HK-2 (cell line): ENCODE measurements around the gene MTX1.
"Not testable (repeated sequence)": the region's sequence is repeated elsewhere in the genome, so short reads cannot be mapped to it uniquely, and the experiment has no call there.

Experiments used
- DNase-seq: peaks from one replicate; pipeline ENCODE4 v3.0.0-alpha.2; 2018; ENCODE audit not compliant: unreplicated experiment

The MTX1 gene

DNA sequence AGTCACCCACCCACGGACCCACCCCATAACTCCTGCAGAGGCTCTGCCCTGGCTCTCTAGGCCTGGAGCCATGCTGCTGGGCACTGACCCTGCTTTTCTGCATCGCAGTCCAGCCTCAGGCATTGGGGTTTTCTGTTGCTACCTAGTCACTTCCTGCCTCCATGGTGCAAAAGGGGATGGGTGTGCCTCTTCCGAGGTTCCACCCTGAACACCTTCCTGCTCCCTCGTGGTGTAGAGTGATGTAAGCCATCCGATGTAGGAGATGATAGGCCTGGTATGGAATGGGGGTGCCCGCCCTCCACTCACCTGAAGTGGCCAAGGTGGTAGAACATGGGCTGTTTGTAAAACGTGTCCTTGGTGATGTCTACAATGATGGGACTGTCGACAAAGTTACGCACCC lies 26.9 kb downstream of the MTX1 start:
- DNase-seq = not testable (repeated sequence)

DNA sequence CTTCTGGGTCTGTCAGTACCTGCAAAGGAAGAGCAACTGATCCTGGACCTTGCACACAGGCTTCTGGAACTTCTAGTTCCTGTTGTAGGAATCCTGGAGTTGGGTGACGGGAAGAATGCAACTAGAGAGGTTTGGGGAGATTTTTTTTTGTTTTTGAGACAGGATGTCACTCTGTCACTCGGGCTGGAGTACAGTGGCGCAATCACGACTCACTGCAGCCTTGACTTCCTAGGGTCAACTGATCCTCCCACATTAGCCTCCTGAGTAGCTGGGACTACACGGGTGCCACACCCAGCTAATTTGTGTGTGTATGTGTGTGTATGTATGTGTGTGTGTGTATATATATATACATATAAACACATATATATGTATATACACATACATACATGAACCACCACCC lies 28.0 kb downstream of the MTX1 start:
- DNase-seq = no peak

DNA sequence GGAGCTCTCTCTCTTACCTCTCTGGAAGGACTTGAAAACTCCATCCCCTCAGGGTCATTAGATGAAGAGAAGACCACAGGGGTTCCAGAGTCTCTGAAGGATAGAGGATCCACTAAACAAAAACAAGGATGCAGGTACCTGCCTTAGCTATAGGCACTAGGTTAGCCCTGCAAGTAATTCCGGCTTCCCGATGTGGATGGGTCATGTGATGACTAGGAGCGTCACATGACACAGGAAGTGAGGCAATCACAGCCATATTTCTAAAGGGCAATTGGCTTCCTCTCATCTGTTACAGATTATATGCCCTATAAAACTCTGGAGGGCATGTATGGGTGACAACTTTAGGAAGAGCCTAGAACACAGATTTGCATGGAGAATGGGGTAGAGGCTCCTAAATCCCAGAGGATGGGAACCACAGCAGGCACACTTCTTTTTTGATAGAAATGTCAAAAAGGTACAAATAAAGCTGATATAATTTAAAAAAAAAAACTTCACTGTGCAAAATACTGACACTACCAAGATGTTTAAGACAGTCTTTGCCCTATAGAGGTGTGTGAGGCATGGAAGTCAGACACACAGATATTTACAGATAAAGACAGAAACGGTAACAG lies 32.7 kb downstream of the MTX1 start:
- DNase-seq = peak; percentile 63

DNA sequence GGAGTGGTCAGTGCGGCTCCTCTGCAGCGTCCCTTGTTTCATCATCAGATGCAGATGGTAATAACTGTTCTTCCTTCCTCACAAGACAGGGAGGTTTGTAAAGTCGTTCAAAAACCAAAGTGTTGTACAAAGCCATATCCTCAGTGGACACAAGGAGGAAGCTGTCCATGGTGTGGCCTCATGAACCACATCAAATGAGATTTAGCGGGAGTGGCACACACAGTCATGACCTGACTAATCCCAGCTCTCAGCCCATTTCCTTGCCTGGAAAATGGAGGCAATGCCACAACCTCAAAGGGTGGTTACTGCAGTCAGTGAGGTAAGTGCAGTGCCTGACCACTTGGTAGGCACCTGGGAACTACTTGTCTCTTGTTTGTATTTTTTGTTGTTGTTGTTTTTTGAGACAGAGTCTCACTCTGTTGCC lies 33.4 kb downstream of the MTX1 start:
- no peak for DNase-seq

DNA sequence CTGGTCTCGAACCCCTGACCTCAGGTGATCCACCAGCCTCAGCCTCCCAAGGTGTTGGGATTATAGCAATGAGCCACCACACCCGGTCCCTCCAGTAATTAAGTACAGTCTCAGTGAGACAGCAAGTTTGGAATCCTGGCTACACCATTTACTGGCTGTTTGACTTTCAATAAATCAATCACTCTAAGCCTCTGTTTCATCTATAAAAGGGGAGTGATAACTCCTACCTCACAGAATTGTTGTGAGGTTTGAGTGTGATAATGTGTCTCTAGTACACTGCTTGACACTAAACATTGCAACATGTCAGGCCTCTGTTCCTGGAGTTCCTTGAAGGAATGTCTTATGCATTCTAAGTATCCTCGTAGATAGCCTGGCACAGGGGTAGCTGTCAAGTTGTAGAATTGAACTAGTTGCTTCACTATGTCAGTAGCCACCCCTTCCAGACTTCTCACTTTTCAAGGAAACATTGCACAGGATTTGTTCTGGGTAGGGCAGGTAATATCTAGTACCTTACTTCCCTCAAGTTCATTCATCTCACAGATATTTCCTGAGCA lies 34.4 kb downstream of the MTX1 start:
- DNase-seq = no peak

DNA sequence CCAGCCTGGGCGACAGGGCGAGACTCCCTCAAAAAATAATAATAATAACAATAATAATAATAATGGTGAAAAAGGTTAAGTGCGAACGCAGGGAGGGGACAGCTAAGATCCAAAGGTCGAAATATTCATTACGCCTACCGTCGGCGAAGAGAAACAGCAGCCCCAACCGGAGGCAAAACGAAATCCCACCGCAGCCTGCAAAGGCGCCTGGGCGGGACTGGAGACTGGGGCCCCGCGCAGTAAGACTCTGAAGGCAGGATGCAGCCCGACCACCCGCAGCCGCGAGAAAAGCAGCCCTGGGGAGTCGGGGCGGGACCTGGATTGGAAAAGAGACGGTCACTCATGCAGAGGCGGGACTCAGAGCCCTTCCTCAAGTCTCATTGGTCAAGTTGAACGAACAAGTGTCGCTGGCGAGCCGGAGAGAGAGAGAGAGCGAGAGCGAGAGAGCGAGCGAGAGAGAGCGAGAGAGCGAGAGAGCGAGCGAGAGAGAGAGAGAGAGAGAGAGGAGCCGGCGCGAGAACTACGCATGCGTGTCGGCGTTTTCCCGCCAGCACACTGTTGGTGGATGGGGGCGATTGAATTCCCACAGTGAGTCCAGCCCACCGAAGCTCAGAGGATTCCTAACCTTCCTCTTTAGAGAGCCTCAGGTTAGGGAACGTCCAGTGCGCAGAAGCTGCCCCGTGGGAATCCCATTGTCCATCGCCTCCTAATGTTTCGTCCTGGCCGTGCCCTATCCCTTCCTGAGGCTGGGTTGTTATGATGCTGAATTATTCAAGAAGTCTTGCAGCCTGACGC lies 36.1 kb downstream of the MTX1 start:
- DNase-seq = peak; percentile 98

DNA sequence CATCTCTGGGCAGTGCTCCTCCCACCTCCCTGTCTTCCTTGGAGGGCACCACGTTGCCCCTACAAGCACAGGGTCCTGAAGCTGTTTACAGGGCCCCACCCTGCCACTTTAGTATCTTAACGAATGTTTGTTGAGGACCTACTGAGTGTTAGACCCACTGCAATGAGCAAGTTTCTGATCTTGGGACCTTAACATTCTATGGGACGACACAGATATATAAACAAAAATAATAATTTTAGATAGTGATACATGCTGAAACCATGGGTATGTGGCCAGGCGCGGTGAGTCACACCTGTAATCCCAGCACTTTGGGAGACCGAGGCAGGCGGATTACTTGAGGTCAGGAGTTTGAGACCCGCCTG lies 36.6 kb downstream of the MTX1 start:
- no peak for DNase-seq

DNA sequence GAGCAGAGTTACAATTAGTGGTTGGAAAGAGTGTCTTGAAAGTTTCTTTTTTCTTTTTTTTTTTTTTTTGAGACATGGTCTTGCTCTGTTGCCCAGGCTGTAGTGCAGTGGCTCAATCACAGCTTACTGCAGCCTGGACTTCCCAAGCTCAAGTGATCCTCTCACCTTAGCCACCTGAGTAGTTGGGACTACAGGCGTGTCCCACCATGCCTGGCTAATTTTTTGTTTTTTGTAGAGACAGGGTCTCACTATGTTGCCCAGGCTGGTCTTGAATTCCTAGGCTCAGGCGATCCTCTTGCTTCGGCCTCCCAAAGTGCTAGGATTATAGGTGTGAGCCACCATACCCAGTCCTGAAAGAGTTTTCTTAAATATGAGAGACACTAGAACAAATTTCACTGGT lies 38.3 kb downstream of the MTX1 start:
- not testable (repeated sequence) for DNase-seq

DNA sequence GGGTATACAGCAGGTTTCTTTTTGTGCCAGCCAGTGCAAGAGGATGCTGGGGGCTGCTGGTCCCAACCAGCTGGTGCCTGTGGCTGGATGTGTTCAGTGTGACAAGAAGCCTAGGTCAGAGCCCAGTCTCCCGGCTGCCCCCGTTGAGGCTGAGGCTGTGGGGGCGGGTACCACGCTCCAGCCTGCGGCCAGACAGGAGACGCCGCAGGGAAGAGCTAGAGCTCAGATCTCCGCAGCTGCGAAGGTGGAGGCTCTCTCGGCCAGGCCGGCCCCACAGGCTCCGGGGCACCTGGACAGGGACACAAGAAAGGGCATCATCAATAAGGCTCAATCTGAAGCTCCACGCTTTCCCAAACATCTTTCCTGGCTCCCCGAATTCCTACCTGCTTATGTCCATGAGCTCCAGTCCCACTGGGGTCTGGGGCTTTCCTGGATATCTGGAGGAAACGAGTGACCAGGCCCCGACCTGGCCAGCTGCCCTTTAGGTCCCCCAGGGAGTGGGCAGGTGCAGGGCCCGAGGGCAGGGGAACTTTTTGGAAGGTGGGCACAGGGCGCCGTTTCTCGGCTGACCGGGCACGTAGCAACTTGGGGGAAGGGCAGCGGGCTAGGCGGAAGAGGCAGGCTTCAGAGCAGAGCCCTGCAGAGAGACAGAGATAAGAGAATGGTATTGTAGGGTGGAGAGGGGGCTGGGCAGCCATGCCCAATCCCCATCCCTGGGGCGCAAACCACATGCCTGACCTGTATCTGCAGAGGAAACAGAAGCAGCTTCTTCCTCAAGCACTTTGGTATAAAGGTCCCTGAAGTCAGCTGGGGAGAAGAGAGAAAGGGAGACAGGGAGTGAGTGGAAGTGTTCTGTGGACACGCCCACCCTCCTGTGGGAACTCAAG lies 39.4 kb downstream of the MTX1 start:
- no peak for DNase-seq

DNA sequence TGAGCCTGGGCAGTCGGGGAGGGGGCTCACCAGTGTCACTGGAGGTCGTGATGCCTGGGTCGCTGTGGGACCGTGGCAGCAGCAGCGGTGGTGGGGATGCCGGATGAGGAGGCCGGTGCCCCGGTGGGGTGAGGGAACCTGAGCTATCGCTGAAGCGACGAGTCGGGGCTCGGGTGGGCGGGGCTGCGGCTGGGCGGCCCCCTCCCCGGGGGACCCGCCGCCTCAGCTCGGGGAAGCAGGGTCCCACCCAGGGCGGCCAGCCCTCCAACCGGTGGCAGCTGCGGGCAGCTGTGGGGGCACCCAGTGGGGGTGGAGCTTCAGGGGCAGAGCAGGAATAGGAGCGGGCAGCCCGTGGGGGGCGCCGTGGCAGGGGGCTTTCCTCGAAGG lies 41.7 kb downstream of the MTX1 start:
- DNase-seq = no peak

DNA sequence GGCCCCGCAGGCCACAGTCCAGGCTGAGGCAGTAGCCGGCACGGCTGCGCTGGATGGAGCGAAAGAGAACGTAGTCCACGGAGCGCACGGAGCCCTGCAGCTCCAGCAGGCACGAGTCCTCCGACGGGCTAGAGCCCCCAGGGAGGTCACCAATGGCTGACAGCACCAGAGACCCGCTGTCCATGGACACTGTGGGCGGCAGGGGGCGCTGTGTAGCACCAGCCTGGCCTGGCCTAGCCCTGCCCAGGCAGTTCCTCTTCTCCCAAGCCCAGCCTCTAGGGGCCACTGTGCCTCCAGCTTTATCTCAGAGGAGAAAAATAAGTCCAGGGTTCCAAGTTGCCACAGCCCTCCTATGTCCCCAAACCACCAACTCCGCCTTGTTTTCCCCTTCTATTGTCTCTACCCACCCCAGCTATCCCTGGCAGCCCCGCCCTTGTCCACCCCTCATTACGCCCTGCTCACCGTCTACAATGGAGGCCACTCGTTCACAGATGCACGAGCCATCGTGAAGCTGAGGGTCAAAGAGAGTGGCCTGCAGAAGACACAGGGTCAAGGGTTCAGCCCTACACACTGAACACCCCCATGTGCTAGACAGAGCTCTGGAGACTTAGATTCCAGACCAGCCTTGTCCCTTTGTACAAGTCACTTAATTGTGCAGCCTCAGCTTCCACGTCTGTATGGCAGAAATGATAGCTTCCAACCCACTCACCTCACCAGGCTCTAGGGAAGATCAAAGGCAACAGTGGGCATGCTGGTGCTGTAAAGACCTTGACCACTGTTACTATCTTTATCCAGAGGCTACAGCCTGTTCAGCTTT lies 42.3 kb downstream of the MTX1 start:
- DNase-seq = peak; percentile 91

DNA sequence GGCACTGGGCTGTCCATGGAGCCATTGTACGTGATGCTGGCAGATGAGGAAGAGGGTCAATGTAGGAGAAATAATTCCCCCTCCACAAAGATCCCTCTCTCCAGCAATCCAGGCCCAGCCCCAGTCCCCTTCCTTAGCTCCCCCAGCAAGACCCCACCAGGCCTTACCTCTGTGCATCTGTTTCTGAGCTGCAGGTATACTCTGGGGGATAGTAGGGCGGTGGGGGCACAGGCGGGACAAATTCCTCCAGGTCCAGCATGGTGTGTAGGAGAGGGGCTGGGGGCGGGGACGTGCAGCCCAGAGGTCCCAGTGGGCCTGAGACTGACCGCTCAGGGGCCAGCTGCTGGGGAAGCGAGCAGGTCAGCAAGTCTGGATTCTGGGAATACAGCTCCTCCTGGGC lies 43.1 kb downstream of the MTX1 start:
- DNase-seq = no peak

DNA sequence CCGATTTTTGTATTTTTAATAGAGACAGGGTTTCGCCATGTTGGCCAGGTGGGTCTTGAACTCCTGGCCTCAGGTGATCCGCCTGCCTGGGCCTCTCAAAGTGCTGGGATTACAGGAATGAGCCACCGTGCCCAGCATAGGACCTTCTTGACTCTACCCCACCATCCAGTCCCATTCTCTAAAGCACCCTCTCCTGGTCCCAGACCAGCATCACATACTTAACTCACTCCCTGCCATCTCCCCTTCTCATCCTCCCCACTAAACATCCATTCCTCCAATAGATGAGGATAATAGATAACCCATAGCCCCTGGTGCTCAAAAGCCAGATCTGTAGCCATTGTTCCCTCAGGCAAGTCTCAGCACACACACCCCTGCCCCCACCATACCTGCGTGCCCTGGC lies 44.7 kb downstream of the MTX1 start:
- DNase-seq = no peak

DNA sequence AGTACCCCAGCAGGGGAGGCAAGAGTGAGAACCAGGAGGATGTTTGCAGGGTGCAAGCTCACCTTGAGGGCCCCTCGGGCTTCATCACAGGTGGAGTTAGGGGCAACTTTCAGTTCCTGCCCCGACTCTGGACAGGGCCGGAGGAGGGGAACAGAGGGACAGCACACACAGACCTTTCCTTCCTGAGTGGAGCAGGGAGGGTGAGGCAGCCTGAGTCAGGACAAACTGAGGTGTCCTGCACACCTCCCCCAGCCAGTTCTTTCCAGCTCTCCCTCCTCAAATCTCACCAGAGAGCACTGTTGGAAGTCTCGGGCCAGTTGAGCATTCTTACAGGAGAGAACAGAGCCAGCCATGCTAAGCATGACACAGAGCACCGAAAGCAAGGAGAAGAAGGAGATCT lies 45.3 kb downstream of the MTX1 start:
- no peak for DNase-seq

DNA sequence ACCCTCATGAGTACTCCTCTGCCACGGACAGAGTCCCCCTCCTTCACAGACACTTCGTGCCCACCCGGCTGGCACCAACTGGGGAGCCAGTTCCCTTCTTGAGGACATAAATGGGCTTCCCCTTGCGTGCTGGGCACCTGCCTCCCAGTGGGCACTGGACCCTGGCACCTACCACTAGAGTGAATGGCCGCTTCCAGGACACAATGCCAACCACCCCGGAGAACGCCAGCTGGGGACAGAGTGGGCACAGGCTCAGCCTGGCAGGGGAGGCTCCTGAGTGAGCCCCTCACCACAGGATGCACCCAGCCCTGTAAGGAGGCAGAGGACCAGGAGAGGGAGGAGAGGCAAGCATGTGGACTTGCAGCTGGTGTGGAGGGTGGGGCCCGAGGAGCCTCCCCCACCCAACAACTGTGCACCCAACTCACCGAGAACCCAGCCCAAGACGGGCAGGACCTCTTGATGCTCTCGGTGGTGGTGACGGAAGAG lies 45.8 kb downstream of the MTX1 start:
- no peak for DNase-seq

DNA sequence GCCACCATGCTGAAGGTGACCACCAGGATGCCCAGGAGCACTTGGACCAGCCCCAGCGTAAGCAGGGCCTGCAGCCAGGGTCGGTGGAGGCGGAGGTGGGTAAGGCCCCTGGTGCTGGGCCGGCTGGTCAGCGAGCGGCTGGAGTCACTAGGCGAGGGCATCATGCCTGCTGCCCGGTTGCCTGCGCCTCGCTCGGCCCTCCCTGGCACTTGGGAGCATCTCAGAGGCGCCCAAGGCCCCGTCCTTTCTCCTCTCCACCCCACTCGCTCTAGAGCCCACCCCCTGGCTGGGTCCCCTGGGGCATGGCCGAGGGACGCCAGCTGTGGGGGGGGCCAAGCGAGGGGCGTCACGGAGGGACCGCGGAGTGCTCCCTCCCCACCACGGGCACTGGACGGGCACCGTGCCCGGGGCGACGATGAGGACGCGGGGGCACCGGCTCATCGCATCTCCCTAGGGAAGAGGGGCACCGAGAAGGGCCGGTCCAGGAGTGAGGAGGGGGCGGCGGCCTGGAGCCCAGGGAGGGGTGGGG lies 46.3 kb downstream of the MTX1 start:
- DNase-seq = peak; percentile 34

DNA sequence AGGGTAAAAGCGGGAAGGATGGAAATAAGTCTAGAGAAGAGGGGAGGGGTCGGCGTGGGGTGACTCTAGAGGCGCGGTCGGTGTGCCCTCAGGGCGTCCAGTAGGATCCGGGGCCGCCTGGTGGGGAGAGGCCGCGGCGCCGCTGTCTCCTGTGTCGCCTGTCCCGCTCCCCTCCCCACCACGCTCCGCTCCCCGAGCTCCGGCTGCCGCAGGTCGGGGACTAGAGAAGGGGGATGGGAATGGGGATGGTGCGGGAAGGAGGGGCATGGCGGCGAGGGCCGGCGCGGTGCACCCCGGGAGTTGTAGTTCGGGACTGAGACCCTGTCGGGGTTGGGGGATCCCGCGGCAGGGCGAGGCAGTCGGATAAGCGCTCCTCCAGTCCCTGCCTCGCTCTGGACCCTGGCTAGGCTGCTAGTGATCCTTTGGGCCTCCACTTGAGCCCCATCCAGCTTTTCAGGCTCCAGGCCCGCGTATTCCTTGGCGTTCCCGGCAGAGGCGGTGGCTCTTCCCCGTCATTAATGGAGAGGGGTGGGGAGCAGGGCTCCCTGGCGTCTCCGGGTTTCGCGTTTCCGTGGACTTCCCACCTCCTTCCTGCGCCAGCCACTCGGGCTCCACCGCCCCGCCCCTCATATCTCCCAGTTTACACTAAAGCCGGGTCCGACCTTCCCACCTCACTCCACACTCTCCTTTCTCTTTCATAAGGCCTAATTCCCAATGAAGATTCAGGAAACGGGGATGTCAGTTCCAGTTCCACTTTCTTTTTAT lies 46.9 kb downstream of the MTX1 start, which contains the start of gene ENTREP3:
ENTREP3 (minus strand) TSS at position 241 of the 765 bp plus-strand sequence. CDS start 606 bp downstream, outside the sequence.
- peak; percentile 76 for DNase-seq

DNA sequence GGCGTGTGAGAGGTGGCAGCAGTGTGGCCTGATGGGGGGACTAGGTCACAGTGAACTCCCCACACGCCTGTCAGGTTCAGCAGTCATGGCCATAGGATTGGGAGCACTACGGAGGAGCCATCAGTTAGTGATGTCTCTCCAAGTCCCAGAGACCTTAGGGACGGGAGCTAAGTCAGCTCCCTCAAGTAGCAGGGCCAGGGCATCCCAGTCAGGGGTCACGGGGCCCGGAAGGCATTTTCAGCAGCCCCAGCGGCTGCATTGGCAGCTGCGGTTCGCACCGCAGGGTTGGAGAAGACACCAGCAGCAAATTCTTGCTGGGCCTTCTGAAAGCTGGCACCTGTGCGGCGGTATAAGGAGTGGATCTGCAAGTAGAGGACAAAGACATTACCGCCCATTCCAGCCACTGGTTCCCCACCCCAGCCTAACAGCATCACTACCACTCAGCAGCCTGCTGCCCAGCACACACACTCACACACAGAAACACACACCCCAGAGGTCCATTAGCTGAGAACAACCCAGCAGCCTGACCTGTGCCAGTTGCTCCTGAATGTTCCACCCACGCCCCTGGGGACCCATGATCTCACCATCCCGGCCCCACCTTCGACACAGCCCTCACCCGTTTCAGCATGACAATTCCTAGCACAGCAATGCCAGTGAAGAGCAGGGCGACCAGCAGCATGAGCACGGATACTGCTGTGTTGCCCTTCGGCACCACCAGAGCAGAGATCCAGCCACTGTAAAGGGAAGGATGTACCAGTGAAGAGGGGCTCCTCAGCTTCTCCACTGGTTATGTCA lies 47.8 kb downstream of the MTX1 start:
- no peak for DNase-seq

DNA sequence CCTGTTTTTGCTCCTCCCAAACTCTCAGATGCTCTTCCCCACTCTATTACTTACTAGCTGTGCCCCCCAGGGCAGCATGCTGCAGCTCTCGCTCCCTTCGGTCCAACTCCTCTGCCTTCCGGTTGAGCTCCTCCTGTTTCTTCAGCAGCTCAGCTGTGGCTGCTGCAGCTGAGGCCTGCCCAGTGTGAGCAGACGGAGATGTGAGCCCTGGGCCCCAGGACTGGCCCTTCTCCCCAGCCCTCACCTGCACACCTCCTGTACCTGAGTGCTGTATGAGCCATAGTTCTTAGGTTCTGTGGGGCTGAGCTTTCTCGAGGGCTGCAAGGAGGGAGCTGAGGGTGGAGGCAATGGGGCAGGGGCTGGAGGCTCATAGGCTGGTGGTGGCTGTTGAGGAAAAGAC lies 51.8 kb downstream of the MTX1 start:
- DNase-seq = no peak
